Fibroblast of lung (primary cell): ENCODE data around the gene LTBP1. TPM values are rescaled to one million over a fixed set of nuclear protein-coding genes. Genes with fewer than 3 reads are reported as not detected.

Experiments used
- DNase-seq, 2 donors: peaks; one replicate each; pipeline versions ENCODE4 v3.0.0 to v3.0.0-alpha.2; 2010; ENCODE audit warnings: low read depth in 2 of 2
- H2AFZ ChIP-seq: 2 replicates; pipeline ENCODE4 v1.5.1; 2012; ENCODE audit warnings: low read length, control low read depth, inconsistent platforms
- H3K27ac ChIP-seq: 2 replicates; pipeline ENCODE4 v1.5.1; 2011; ENCODE audit warnings: low read length, control low read depth; ENCODE audit not compliant: insufficient read depth
- H3K27me3 ChIP-seq: 2 replicates; pipeline ENCODE4 v1.5.1; 2011; ENCODE audit warnings: mild to moderate bottlenecking, low read length; ENCODE audit not compliant: control insufficient read depth, insufficient read depth
- H3K36me3 ChIP-seq: 2 replicates; pipeline ENCODE4 v1.5.1; 2011; ENCODE audit warnings: low read length; ENCODE audit not compliant: control insufficient read depth, insufficient read depth
- H3K4me1 ChIP-seq: 2 replicates; pipeline ENCODE4 v1.5.1; 2011; ENCODE audit warnings: low read length; ENCODE audit not compliant: control insufficient read depth, insufficient read depth; ENCODE audit errors: extremely low read depth
- H3K4me2 ChIP-seq: 2 replicates; pipeline ENCODE4 v1.5.1; 2011; ENCODE audit warnings: low read length, control low read depth; ENCODE audit not compliant: insufficient read depth; ENCODE audit errors: extremely low read depth
- H3K4me3 ChIP-seq, 4 experiments: fragments of 200-600 bp in 1 of 4; sonication (generic) in 1 of 4; replicated peaks in 1 of 4; 2 replicates each; pipeline ENCODE4 v1.5.1; 2011 to 2016; ENCODE audit warnings: low read length in 4 of 4, low read depth in 3 of 4, mild to moderate bottlenecking in 3 of 4, control low read depth in 2 of 4, inconsistent platforms in 1 of 4, mixed read lengths in 1 of 4; ENCODE audit not compliant: insufficient read depth in 1 of 4; ENCODE audit errors: control extremely low read depth in 1 of 4
- H3K79me2 ChIP-seq: 2 replicates; pipeline ENCODE4 v1.5.1; 2012; ENCODE audit warnings: mild to moderate bottlenecking, low read length, inconsistent platforms; ENCODE audit not compliant: control insufficient read depth, insufficient read depth
- H3K9ac ChIP-seq: 2 replicates; pipeline ENCODE4 v1.5.1; 2011; ENCODE audit warnings: mild to moderate bottlenecking, low read length, control low read depth; ENCODE audit not compliant: insufficient read depth
- H3K9me3 ChIP-seq: 2 replicates; pipeline ENCODE4 v1.5.1; 2012; ENCODE audit warnings: low read depth, low read length; ENCODE audit not compliant: control insufficient read depth, insufficient read depth
- H4K20me1 ChIP-seq: 2 replicates; pipeline ENCODE4 v1.5.1; 2011; ENCODE audit warnings: low read length; ENCODE audit not compliant: control insufficient read depth, insufficient read depth; ENCODE audit errors: extremely low read depth
- CTCF ChIP-seq, 2 donors: IDR thresholded peaks in 1 of 2; conservative IDR thresholded peaks in 1 of 2; 1 replicate in 1 of 2; 2 replicates in 1 of 2; pipeline ENCODE4 v1.5.1; 2011 to 2012; ENCODE audit warnings: low read length in 2 of 2, control low read depth in 1 of 2, inconsistent platforms in 1 of 2, low read depth in 1 of 2, mild to moderate bottlenecking in 1 of 2
- EZH2 ChIP-seq: IDR thresholded peaks from 2 replicates; pipeline ENCODE4 v1.5.1; 2012; ENCODE audit warnings: low read length, control low read depth, mild to moderate bottlenecking; ENCODE audit errors: missing control alignments
- polyA plus RNA-seq, 2 donors: library from polyadenylated mRNA; depleted of rRNA in 1 of 2; stranded (reverse) in 1 of 2; unstranded in 1 of 2; fragments of >200 nt; gene quantifications; 2 replicates each; pipeline ENCODE4 v1.2.1, GENCODE V29; 2011 to 2012; ENCODE audit warnings: missing spikeins in 1 of 2
- total RNA-seq: library from RNA; depleted of rRNA; stranded (reverse); fragments of >200 nt; gene quantifications from 2 replicates; pipeline ENCODE4 v1.2.1, GENCODE V29; 2014

LTBP1 gene
- total and polyA plus RNA-seq, 2 donors (not counting 1 experiment from before 2014, with no cell fraction given): 254 to 324 TPM

- Histone ChIP-seq H4K20me1 (no peaks in the 10 kb centered on the region), H3K4me3 (no peak overlapping the region), H3K4me1 (no peaks in the 10 kb centered on the region), H3K4me2 (no peak overlapping the region), H3K36me3 (no peaks in the 10 kb centered on the region), H3K27ac (no peak overlapping the region), H3K27me3 (no peaks in the 10 kb centered on the region), H3K9me3 (no peaks in the 10 kb centered on the region), H3K79me2 (no peaks in the 10 kb centered on the region), H3K9ac (no peak overlapping the region), H2AFZ (no peak overlapping the region)
- no peak for DNase-seq
- TF ChIP-seq EZH2: no peak
- no peak for TF ChIP-seq CTCF (conservative IDR thresholded peaks at IDR 0.05 in 1 of 2, IDR thresholded peaks at IDR 0.05 in 1 of 2; ENCODE audit: low read depth in 1 of 2, low read length in 2 of 2)
Measured at GRCh38 chr2:32933756-32934095, 13.0 kb upstream of the LTBP1 start.

GRCh38 chr2:32937602-32938448, 8.9 kb upstream of the LTBP1 start:
- Histone ChIP-seq H3K27me3 (no peaks in the 10 kb centered on the region), H3K4me2 (peak overlapping the region; percentile 7), H3K4me3 (no peak overlapping the region), H3K9me3 (no peaks in the 10 kb centered on the region), H3K4me1 (no peaks in the 10 kb centered on the region), H3K36me3 (no peaks in the 10 kb centered on the region), H3K27ac (no peak overlapping the region), H2AFZ (peak overlapping the region; percentile 36), H3K79me2 (no peaks in the 10 kb centered on the region), H3K9ac (no peak overlapping the region), H4K20me1 (no peaks in the 10 kb centered on the region)
- DNase-seq: peak; percentile 33 to 49
- TF ChIP-seq EZH2 (no peak), CTCF (conservative IDR thresholded peaks at IDR 0.05 in 1 of 2, IDR thresholded peaks at IDR 0.05 in 1 of 2; ENCODE audit: low read depth in 1 of 2, low read length in 2 of 2) (no peak)

GRCh38 chr2:32938934-32939333, 7.8 kb upstream of the LTBP1 start:
- Histone ChIP-seq H4K20me1 (no peaks in the 10 kb centered on the region), H3K9ac (no peak overlapping the region), H3K36me3 (no peaks in the 10 kb centered on the region), H2AFZ (no peak overlapping the region), H3K4me1 (no peaks in the 10 kb centered on the region), H3K4me3 (no peak overlapping the region), H3K9me3 (no peaks in the 10 kb centered on the region), H3K4me2 (no peak overlapping the region), H3K79me2 (no peaks in the 10 kb centered on the region), H3K27ac (no peak overlapping the region), H3K27me3 (no peaks in the 10 kb centered on the region)
- no peak for TF ChIP-seq CTCF (conservative IDR thresholded peaks at IDR 0.05 in 1 of 2, IDR thresholded peaks at IDR 0.05 in 1 of 2; ENCODE audit: low read depth in 1 of 2, low read length in 2 of 2)
- no peak for TF ChIP-seq EZH2
- no peak for DNase-seq
